CD14-positive monocyte (primary cell): Measurements from ENCODE around the gene HSPG2. TPM values are rescaled to one million over a fixed set of nuclear protein-coding genes. Genes with fewer than 3 reads are reported as not detected.

Source experiments
- DNase-seq, 3 donors: peaks; one replicate each; pipeline ENCODE4 v3.0.0-alpha.2; 2011 to 2022
- H2AFZ ChIP-seq: 2 replicates; pipeline ENCODE4 v1.6.0; 2012; ENCODE audit warnings: mild to moderate bottlenecking, low read depth, low read length, inconsistent platforms; ENCODE audit not compliant: insufficient read depth, poor library complexity, severe bottlenecking
- H3K27ac ChIP-seq, 2 donors: 1 replicate in 1 of 2; 2 replicates in 1 of 2; pipeline ENCODE4 v1.5.1; 2012 to 2013; ENCODE audit warnings: low read length in 2 of 2, control low read depth in 1 of 2, inconsistent platforms in 1 of 2, low read depth in 1 of 2, mild to moderate bottlenecking in 1 of 2
- H3K27me3 ChIP-seq, 2 donors: one replicate each; pipeline versions ENCODE4 v1.6.0 to v1.6.1; 2011 to 2013; ENCODE audit warnings: low read length in 2 of 2; ENCODE audit not compliant: control insufficient read depth in 2 of 2, insufficient read depth in 2 of 2
- H3K36me3 ChIP-seq, 2 donors: replicated peaks in 1 of 2; 1 replicate in 1 of 2; 2 replicates in 1 of 2; pipeline versions ENCODE4 v1.5.1 to v1.6.1; 2012 to 2013; ENCODE audit warnings: low read length in 2 of 2, control low read depth in 1 of 2, inconsistent platforms in 1 of 2, mild to moderate bottlenecking in 1 of 2; ENCODE audit not compliant: insufficient read depth in 2 of 2, control insufficient read depth in 1 of 2
- H3K4me1 ChIP-seq, 2 donors: 1 replicate in 1 of 2; 2 replicates in 1 of 2; pipeline versions ENCODE4 v1.5.1 to v1.6.1; 2012 to 2013; ENCODE audit warnings: low read length in 2 of 2, control low read depth in 1 of 2, inconsistent platforms in 1 of 2, mild to moderate bottlenecking in 1 of 2, moderate library complexity in 1 of 2; ENCODE audit not compliant: insufficient read depth in 2 of 2, control insufficient read depth in 1 of 2
- H3K4me2 ChIP-seq: replicated peaks from 2 replicates; pipeline ENCODE3; 2012; ENCODE audit warnings: low read length, moderate library complexity, mild to moderate bottlenecking; ENCODE audit not compliant: poor library complexity, severe bottlenecking; ENCODE audit errors: extremely low read depth
- H3K4me3 ChIP-seq, 3 experiments: fragments of 200-600 bp in 1 of 3; sonication (generic) in 1 of 3; replicated peaks in 1 of 3; 1 replicate in 2 of 3; 2 replicates in 1 of 3; pipeline ENCODE4 v1.5.1; 2011 to 2013; ENCODE audit warnings: low read length in 3 of 3, mild to moderate bottlenecking in 3 of 3, control low read depth in 2 of 3, low read depth in 2 of 3, inconsistent platforms in 1 of 3, moderate library complexity in 1 of 3
- H3K79me2 ChIP-seq: 2 replicates; pipeline ENCODE4 v1.6.0; 2012; ENCODE audit warnings: mild to moderate bottlenecking, control low read depth, inconsistent platforms, low read length, moderate library complexity; ENCODE audit not compliant: insufficient read depth
- H3K9ac ChIP-seq: 2 replicates; pipeline ENCODE4 v1.6.0; 2017; ENCODE audit warnings: low read length, mild to moderate bottlenecking; ENCODE audit not compliant: insufficient read depth, poor library complexity, severe bottlenecking
- H3K9me3 ChIP-seq, 2 donors: replicated peaks in 1 of 2; 1 replicate in 1 of 2; 2 replicates in 1 of 2; pipeline versions ENCODE4 v1.5.1 to v1.6.1; 2012 to 2013; ENCODE audit warnings: low read length in 2 of 2, control low read depth in 1 of 2; ENCODE audit not compliant: control insufficient read depth in 1 of 2, insufficient read depth in 1 of 2
- H4K20me1 ChIP-seq: 2 replicates; pipeline ENCODE4 v1.6.0; 2012; ENCODE audit warnings: mild to moderate bottlenecking, low read length, control low read depth, moderate library complexity; ENCODE audit not compliant: insufficient read depth
- H3K27ac Mint-ChIP-seq, 7 donors: one replicate each; pipeline ENCODE4 v1.8.0; 2020; ENCODE audit warnings: mild to moderate bottlenecking in 7 of 7, mixed read lengths in 7 of 7, moderate library complexity in 6 of 7, inconsistent platforms in 2 of 7
- H3K27me3 Mint-ChIP-seq, 3 donors: one replicate each; pipeline ENCODE4 v1.8.0; 2021 to 2022; ENCODE audit warnings: low read depth in 3 of 3, mild to moderate bottlenecking in 3 of 3, mixed read lengths in 3 of 3, moderate library complexity in 3 of 3, inconsistent platforms in 1 of 3
- H3K36me3 Mint-ChIP-seq, 2 donors: one replicate each; pipeline ENCODE4 v1.8.0; 2020; ENCODE audit warnings: mixed read lengths in 2 of 2, inconsistent platforms in 1 of 2, mild to moderate bottlenecking in 1 of 2
- H3K4me1 Mint-ChIP-seq: one replicate; pipeline ENCODE4 v1.8.0; 2020; ENCODE audit warnings: mild to moderate bottlenecking, mixed read lengths
- H3K4me3 Mint-ChIP-seq, 2 donors: one replicate each; pipeline ENCODE4 v1.8.0; 2020; ENCODE audit warnings: mild to moderate bottlenecking in 2 of 2, mixed read lengths in 2 of 2, moderate library complexity in 1 of 2
- H3K9me3 Mint-ChIP-seq, 7 donors: one replicate each; pipeline ENCODE4 v1.8.0; 2020 to 2022; ENCODE audit warnings: mixed read lengths in 7 of 7, mild to moderate bottlenecking in 6 of 7, moderate library complexity in 6 of 7, inconsistent platforms in 2 of 7
- WGBS: methylation state at CpG from one replicate; pipeline ENCODE4 v1.1.5; 2013; ENCODE audit warnings: missing lambda C conversion rate; ENCODE audit not compliant: insufficient coverage; 5-methylcytosine and 5-hydroxymethylcytosine counted together
- intact Hi-C, 2 donors: fragments of 100-400 bp; cut with micrococcal nuclease; formaldehyde crosslinking; loops; one replicate each; pipeline versions ENCODE4 v1.15.0 to v1.15.1; 2023
- polyA plus RNA-seq, 3 donors: library from polyadenylated mRNA; depleted of rRNA in 1 of 3; unstranded in 2 of 3; stranded (reverse) in 1 of 3; fragments of 300-500 nt in 2 of 3; fragments of >200 nt in 1 of 3; fragmentation: Illumina TruSeq in 2 of 3; gene quantifications; 1 replicate in 2 of 3; 2 replicates in 1 of 3; pipeline ENCODE4 v1.2.3, GENCODE V29; 2012 to 2021
- TF ChIP-seq, protein P1 (sequence below): fragments of 200-600 bp; IDR thresholded peaks from one replicate; pipeline ENCODE4 v1.8.0; 2022; ENCODE audit warnings: antibody characterized with exemption, mild to moderate bottlenecking

Gene HSPG2
- polyA plus RNA-seq, 3 donors: 0.44 TPM; not detected in 2

DNA sequence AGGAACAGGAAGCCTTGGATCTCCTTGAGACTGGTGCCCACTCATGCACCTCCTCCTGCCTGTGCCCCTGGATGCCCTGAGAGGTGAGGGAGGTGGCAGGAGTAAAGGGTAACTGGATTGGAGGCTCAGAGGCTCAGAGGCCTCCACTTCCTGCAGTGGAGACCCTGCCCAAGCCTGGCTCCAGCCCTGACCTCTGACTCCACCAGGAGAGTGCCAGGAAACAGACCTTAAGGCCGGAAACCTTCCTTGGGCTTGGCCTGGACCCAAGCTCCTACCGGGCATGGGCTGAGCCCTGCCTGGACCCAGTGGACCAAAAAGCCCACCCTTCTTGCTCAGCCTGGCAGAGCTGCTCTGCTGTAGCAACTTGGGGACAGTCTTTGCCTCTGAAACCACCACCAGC is 24.7 kb upstream of the HSPG2 start:
- Mint-ChIP-seq H3K36me3 (no peaks in the 10 kb centered on the region), H3K9me3 (peaks cover 0 to 2% (median 0%) of the 10 kb centered on the region in 7 donors), H3K4me3 (no peak overlapping the region), H3K27me3 (peaks cover 3 to 15% (median 9%) of the 10 kb centered on the region in 3 donors), H3K27ac (no peak overlapping the region), H3K4me1 (peaks cover 9% of the 10 kb centered on the region)
- Histone ChIP-seq H3K79me2 (no peaks in the 10 kb centered on the region), H3K9me3 (no peaks in the 10 kb centered on the region), H3K27me3 (no peaks in the 10 kb centered on the region), H3K4me2 (no peak overlapping the region), H3K36me3 (no peaks in the 10 kb centered on the region), H3K4me1 (no peaks in the 10 kb centered on the region), H4K20me1 (no peaks in the 10 kb centered on the region), H3K9ac (no peak overlapping the region), H3K27ac (no peak overlapping the region), H3K4me3 (no peak overlapping the region), H2AFZ (no peak overlapping the region)
- WGBS: 67% methylated on average over 2 of the region's 2 CpGs
- intact Hi-C loops: loop anchor here in 1 of 2 donors (10.0 kb wide), 1 partner anchor 257 kb away; no protein-coding TSS in a partner anchor
- TF ChIP-seq, protein P1, sequence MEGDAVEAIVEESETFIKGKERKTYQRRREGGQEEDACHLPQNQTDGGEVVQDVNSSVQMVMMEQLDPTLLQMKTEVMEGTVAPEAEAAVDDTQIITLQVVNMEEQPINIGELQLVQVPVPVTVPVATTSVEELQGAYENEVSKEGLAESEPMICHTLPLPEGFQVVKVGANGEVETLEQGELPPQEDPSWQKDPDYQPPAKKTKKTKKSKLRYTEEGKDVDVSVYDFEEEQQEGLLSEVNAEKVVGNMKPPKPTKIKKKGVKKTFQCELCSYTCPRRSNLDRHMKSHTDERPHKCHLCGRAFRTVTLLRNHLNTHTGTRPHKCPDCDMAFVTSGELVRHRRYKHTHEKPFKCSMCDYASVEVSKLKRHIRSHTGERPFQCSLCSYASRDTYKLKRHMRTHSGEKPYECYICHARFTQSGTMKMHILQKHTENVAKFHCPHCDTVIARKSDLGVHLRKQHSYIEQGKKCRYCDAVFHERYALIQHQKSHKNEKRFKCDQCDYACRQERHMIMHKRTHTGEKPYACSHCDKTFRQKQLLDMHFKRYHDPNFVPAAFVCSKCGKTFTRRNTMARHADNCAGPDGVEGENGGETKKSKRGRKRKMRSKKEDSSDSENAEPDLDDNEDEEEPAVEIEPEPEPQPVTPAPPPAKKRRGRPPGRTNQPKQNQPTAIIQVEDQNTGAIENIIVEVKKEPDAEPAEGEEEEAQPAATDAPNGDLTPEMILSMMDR: no peak
- DNase-seq: no peak

DNA sequence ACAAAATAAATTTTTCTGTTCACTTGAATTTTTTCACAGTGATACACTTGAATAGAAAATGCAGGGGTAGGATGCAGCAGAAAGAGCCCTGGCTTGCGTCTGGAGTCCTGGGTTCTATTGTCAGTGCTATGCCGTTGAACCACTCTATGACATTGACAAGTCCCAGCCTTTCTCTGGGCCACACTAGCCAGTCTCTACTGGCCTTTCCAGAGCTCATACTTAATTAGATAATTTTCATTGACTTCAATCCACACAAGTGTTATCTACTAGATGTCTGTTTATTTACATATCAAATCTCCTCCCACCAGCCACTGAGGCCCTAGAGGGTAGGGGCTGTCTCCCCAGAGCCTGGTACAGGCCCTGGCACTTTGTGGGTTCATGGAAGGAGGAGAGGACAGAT is 24.2 kb upstream of the HSPG2 start:
- H3K4me2 ChIP-seq: no peak overlapping the region
- no peak overlapping the region for H2AFZ ChIP-seq
- no peak overlapping the region for H3K27ac Mint-ChIP-seq
- intact Hi-C loops: loop anchor here in 1 of 2 donors (10.0 kb wide), 1 partner anchor 257 kb away; no protein-coding TSS in a partner anchor
- H3K36me3 Mint-ChIP-seq: no peaks in the 10 kb centered on the region
- WGBS: 90% methylated on average over 2 of the region's 2 CpGs
- no peak overlapping the region for H3K27ac ChIP-seq
- H3K27me3 Mint-ChIP-seq: peaks cover 3 to 14% (median 9%) of the 10 kb centered on the region in 3 donors
- no peak overlapping the region for H3K4me3 Mint-ChIP-seq
- TF ChIP-seq, protein P1: no peak
- no peaks in the 10 kb centered on the region for H3K9me3 Mint-ChIP-seq
- DNase-seq: no peak
- H3K79me2 ChIP-seq: no peaks in the 10 kb centered on the region
- no peaks in the 10 kb centered on the region for H3K9me3 ChIP-seq
- no peak overlapping the region for H3K4me3 ChIP-seq
- H3K4me1 Mint-ChIP-seq: peaks cover 10% of the 10 kb centered on the region
- H3K4me1 ChIP-seq: no peaks in the 10 kb centered on the region
- H4K20me1 ChIP-seq: no peaks in the 10 kb centered on the region
- H3K9ac ChIP-seq: no peak overlapping the region
- no peaks in the 10 kb centered on the region for H3K27me3 ChIP-seq
- no peaks in the 10 kb centered on the region for H3K36me3 ChIP-seq
